Amniotic stem cell (primary cell): Measurements from ENCODE around the gene PNLIP.

Experiments
- DNase-seq: peaks from one replicate; lab custom pipeline; 2025; lab: John Stamatoyannopoulos, UW

PNLIP gene

DNA sequence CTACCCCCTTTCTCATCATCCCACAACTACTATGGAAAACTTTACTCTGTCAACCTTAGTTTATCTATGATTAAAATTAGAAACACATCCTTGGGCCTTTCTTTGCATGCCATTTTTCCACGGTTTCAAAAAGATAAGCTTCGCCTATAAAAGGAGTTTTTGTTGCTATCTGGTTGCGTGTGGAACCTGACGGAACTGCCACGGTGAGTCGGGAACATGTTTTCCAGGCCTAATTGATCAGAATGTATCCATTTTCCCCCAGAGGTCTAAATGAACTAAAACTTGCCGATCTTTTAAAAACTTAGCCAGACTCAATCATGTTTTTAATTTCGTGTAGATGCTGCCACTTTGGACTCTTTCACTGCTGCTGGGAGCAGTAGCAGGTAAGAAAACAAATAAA, at the start of gene PNLIP:
Gene PNLIP (plus strand): TSS at position 176 of the 400 bp plus-strand sequence. CDS start 162 bp downstream, at position 338.
- DNase-seq, result no peak

DNA sequence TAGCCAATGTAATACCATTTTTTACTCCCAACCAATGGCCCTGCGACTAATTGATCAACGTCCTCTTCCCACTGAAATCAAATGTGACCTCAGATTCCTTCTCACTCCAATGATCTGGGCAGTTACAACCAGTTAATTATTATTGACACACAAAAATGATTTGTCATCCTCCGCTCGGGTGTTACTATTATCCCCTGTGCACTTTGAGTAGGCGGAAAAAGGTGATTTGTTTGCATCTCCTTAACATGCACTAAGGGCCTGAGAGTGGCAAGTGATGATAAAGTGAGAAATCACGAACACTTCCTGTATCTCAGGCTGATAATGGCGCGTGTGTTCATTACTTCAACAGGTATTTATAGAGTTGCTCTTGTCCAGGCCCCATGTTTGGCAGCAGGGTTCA, 40.9 kb upstream of the PNLIP start:
- DNase-seq, result no peak

DNA sequence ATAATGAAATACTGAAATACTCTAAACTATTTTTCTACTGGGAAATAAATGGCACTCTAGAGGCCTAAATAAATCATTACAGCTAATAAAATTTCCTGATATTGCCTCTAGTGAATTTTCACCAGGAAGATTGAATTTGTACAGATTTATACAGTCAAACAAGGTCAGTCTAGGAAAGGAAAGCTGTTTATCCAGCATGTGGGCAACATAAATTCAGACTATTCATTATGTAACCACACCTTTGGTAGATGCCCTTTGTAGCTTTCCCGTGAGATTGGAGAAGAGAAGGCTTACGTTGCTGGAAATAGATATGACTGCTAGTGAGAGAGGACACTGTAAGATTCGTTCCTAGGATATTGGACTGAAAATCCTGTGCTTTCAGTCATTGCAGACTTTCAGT, 35.2 kb upstream of the PNLIP start:
- DNase-seq, result no peak

GRCh38 chr10:116511365-116511764, 34.4 kb upstream of the PNLIP start:
- no peak for DNase-seq

DNA sequence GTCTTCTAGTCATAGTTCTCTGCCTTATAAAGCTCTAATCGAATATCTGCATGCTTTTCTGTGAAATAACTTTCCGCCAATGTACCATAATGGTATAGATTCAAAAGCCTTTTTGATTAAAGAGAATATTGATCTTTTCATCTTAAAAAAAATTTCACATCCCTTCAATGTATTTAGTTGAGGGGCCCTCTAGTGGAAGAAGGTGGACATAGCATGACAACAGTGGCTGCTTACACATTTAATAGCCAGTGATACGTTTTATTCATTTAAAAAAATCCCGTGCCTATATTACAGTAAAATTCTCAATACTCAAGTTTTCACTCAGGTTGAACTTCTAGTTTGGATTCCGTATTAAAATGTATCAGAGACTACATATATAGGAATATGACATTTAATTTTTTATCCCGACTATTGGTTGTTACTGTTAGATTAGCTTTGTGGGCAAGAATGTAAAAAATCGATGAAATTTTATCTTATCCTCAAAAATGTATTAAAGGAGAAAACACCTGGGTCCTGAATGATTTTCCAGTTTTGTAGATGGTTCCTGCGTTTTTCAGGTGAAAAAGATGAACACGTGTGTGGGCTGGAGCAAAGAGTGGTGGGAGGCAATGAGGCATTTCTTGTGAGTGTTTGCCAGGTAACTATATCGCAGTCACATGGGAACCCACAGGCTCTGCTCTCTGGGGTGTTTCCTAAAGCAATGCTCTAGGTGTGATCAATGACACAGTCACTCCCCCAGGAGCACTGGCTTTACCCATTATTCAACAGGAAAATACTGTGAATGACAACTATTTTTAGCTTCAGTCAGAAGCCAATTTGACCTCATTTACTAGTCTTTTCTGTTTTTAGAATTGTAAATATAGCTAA, 24.1 kb upstream of the PNLIP start:
- DNase-seq, result no peak

GRCh38 chr10:116522803-116523381, 22.8 kb upstream of the PNLIP start:
- no peak for DNase-seq

DNA sequence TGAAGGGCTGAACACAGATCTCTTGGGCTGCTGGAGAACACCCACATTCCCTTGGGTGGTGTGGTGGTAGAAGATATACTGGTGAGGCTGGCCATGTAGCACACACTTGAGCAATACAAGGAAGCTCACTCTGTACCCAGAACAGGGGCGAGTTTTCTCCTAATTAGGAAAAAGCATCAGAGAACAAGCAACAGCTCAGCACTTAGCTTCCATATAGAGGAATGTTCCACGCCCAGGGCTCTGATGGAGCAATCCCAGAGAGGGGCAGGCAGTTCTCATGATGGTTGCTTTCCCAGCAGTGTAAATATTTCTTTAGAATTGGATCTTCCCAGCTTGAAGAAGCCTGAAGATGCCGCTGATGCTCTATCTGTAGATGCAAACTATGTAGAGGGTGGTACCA, 21.0 kb upstream of the PNLIP start:
- no peak for DNase-seq

DNA sequence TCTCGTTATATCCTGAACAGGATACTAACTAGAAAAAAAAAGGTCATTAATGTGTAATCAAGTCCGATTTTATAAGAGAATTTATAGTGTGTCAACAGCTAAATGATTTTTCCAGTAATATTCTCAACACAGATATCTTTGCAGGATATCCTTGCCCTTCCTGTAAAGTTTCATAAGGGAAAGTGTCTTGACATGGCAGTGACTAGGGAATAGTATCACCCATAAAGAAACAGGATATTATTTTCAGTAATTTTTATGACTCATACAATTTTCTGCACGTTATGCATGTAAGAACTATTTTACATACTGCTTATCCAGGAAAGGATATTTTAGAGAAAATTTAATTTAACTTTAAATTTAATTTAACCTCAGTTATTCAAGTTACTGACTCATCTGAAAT, 19.5 kb upstream of the PNLIP start:
- DNase-seq, result no peak

DNA sequence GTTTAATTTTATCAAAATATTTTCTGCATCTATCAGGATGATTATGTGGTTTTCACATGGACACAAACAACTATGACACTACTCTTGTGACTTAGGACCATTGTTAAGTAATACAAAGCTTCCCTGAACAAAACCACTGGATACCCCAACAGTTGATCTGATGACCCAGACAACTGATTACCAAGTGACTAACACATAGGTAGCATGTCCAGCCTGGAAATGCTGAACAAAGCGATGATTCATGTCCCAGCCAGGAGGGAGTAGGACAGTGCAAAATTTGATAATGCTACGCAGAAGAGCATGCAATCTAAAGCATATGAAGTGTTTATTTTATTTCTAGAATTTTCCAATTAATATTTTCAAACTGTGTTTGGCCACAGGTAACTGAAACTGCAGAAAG, 8.9 kb upstream of the PNLIP start:
- DNase-seq, result no peak

- DNase-seq, result no peak
Measured at GRCh38 chr10:116538456-116538855, 7.3 kb upstream of the PNLIP start.

DNA sequence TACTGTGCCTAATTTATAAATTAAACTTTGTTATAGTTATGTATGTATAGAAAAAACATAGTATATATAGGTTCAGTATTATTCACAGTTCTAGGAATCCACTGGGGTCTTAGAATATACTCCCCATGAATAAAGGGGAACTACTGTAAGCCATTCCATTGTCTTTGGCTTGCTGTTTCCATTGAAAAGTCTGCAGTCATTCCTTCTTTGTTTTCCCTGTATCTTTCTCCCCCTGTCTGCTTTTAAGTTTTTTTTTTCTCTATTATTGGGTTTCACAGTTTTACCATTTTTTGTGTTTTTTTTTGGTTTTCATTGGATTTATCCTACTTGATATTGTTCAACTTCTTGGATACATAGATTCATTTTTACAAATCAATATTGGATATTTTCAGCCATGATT, 6.7 kb upstream of the PNLIP start:
- no peak for DNase-seq

DNA sequence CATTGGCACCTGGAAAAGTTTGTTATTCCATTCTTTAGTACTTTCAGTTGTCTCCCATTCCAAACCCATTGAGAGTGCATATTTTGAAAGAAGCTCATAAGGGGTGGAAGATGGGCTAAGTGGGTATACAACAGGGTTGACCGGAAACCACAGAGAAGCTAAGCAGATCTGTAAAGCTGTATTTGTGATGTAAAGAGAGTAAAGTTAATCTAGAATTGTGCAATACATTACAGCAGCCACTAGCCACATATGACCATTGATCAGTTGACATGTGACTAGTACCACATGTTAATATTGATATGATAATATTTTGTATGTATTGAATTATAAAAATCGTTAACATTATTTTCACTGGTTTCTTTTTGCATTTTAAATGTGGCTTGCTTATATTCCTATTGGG, 4.9 kb upstream of the PNLIP start:
- no peak for DNase-seq

GRCh38 chr10:116542007-116542677, 3.6 kb upstream of the PNLIP start:
- DNase-seq, result no peak

DNA sequence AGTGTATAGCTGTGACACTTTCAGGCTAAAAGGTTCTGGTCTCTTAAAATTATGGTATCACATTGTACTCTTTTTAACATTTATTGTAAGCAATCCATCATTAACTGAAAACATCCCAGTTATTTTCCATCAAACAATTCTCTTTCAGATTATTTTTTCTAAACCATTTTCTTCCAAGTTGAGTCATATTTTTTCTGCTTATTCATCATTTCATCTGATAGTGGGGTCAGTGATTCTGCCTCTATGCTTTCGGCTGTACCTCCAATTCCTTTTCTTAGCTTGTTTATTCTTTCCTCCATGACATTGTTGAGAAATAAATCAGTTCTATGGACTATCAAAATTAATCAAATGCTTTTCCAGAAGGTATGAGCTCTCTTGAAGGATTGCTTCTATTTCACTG, 609 bp upstream of the PNLIP start:
- no peak for DNase-seq

GRCh38 chr10:116548301-116548700, 2.6 kb downstream of the PNLIP start:
- no peak for DNase-seq

DNA sequence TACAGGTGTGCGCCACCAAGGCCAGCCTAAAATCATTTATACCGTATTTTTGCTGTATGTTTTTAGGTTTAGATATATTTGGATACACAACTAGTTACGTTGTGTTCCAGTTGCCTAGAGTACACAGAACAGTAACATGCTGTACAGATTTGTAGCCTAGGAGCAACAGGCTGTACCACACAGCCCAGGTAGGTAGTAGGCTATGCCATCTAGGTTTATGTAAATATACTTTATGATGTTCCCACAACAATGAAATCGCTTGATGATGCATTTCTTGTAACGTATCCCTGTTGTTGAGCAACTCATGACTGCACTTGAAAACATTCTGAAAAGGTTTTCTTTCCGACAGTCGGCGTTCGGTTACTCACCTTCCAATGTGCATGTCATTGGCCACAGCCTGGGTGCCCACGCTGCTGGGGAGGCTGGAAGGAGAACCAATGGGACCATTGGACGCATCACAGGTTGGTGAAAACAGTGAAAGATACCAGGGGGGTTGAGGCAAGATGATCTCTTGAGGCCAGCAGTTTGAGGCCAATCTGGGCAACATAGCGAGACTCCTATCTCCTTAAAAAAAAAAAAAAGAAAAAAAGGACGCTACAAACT, 7.7 kb downstream of the PNLIP start:
- DNase-seq, result no peak

- no peak for DNase-seq
Measured at GRCh38 chr10:116554628-116555027, 8.9 kb downstream of the PNLIP start.

DNA sequence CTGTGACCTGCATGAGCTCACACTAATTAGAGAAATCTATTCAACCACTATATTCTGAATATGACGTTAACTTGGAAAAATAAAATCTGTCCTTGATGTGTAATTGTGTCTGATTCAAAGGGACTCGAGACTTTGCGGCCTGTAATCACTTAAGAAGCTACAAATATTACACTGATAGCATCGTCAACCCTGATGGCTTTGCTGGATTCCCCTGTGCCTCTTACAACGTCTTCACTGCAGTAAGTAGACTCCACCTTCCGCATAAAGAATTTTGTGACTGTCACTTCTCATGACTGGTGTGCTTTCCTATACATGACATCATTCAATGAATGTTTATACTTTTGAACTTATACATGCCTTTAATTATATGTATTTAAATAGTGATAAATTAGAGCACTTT, 10.1 kb downstream of the PNLIP start:
- no peak for DNase-seq

GRCh38 chr10:116557305-116557880, 11.7 kb downstream of the PNLIP start:
- DNase-seq, result no peak

DNA sequence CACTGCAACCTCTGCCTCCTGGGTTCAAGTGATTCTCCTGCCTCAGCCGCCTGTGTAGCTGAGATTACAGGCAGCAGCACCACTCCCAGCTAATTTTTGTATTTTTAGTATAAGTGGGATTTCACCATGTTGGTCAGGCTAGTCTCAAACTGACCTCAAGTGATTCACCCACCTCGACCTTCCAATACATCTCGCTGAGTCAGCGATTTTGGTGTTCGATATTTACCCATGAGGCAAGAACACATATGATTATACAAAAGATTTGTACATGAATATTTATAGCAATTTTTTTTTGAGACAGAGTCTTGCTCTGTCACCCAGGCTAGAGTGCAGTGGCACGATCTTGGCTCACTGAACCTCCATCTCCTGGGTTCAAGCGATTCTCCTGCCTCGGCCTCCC, 19.8 kb downstream of the PNLIP start:
- DNase-seq, result no peak

DNA sequence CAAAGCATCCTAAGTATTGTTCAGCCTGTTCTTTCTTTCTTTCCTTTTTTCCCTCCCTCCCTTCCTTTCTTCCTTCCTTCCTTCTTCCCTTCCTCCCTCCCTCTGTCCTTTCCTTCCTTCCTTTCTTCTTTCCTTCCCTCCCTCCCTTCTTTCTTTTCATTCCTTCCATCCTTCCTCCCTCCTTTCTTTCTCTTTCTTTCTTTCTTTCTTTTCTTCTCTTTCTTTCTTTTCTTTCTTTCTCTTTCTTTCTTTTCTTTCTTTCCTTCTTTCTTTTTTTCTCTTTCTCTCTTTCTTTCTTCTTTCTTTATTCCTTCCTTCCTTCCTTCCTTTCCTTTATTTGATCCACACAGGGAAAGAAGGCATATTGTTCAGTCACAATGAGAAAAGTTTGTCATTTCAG, 21.2 kb downstream of the PNLIP start:
- DNase-seq, result no peak

GRCh38 chr10:116567335-116567734, 21.6 kb downstream of the PNLIP start:
- DNase-seq, result no peak
